GM18873 (cell line): Measurements from ENCODE around the gene ADAMTS18.

Experiments used
- ATAC-seq: cut with Tn5 transposase; IDR thresholded peaks from one replicate; pipeline ENCODE4 v1.9.1; 2021; ENCODE audit warnings: mild to moderate bottlenecking, moderate library complexity, moderate number of reproducible peaks; ENCODE audit not compliant: unreplicated experiment, low FRiP score

Gene ADAMTS18

GRCh38 chr16:77439106-77439505 lies 4.3 kb upstream of the ADAMTS18 start:
- ATAC-seq: no peak

GRCh38 chr16:77437859-77438258 lies 3.0 kb upstream of the ADAMTS18 start:
- ATAC-seq: no peak

GRCh38 chr16:77435272-77435820 lies 512 bp upstream of the ADAMTS18 start:
- no peak for ATAC-seq

GRCh38 chr16:77434022-77434529 lies 758 bp downstream of the ADAMTS18 start:
- ATAC-seq: no peak

GRCh38 chr16:77433146-77433545 lies 1.7 kb downstream of the ADAMTS18 start:
- ATAC-seq: no peak

- ATAC-seq: no peak
Observed at GRCh38 chr16:77432264-77432663, 2.6 kb downstream of the ADAMTS18 start.

GRCh38 chr16:77430787-77431585 lies 3.8 kb downstream of the ADAMTS18 start:
- no peak for ATAC-seq

GRCh38 chr16:77430360-77430759 lies 4.5 kb downstream of the ADAMTS18 start:
- ATAC-seq: no peak

- no peak for ATAC-seq
Observed at GRCh38 chr16:77424871-77425604, 9.8 kb downstream of the ADAMTS18 start.

GRCh38 chr16:77422196-77422784 lies 12.5 kb downstream of the ADAMTS18 start:
- no peak for ATAC-seq

GRCh38 chr16:77416939-77417480 lies 17.8 kb downstream of the ADAMTS18 start:
- ATAC-seq: no peak

GRCh38 chr16:77414752-77415231 lies 20.0 kb downstream of the ADAMTS18 start:
- ATAC-seq: no peak

GRCh38 chr16:77410449-77410848 lies 24.4 kb downstream of the ADAMTS18 start:
- ATAC-seq: no peak

- no peak for ATAC-seq
Observed at GRCh38 chr16:77409311-77409710, 25.5 kb downstream of the ADAMTS18 start.

- ATAC-seq: no peak
Observed at GRCh38 chr16:77408607-77409006, 26.2 kb downstream of the ADAMTS18 start.

- no peak for ATAC-seq
Observed at GRCh38 chr16:77406680-77407079, 28.2 kb downstream of the ADAMTS18 start.

GRCh38 chr16:77404775-77405174 lies 30.1 kb downstream of the ADAMTS18 start:
- ATAC-seq: no peak

- no peak for ATAC-seq
Observed at GRCh38 chr16:77403732-77404131, 31.1 kb downstream of the ADAMTS18 start.

GRCh38 chr16:77402672-77403071 lies 32.2 kb downstream of the ADAMTS18 start:
- no peak for ATAC-seq

- no peak for ATAC-seq
Observed at GRCh38 chr16:77402118-77402517, 32.7 kb downstream of the ADAMTS18 start.
